BE2C (cell line): ENCODE measurements around the gene ABTB2.
"Not testable (repeated sequence)": the region's sequence is repeated elsewhere in the genome, so short reads cannot be mapped to it uniquely, and the experiment has no call there.

Experiments used
- DNase-seq: peaks from one replicate; pipeline ENCODE4 v3.0.0-alpha.2; 2020
- H3K27me3 ChIP-seq: fragments of 250-450 bp; sonication (Bioruptor Pico); 2 replicates; pipeline ENCODE4 v1.5.1; 2020; ENCODE audit warnings: mild to moderate bottlenecking
- H3K36me3 ChIP-seq: fragments of 250-450 bp; sonication (Bioruptor Pico); 2 replicates; pipeline ENCODE4 v1.5.1; 2020; ENCODE audit warnings: mild to moderate bottlenecking
- H3K4me1 ChIP-seq: fragments of 250-450 bp; sonication (Bioruptor Pico); 2 replicates; pipeline ENCODE4 v1.5.1; 2020
- H3K4me3 ChIP-seq: 2 replicates; pipeline ENCODE4 v1.5.1; 2011; ENCODE audit warnings: low read depth, low read length
- H3K9me3 ChIP-seq: fragments of 250-450 bp; sonication (Bioruptor Pico); 2 replicates; pipeline ENCODE4 v1.5.1; 2020
- TF ChIP-seq, protein P1 (sequence below): IDR thresholded peaks from 2 replicates; pipeline ENCODE4 v1.5.1; 2012; ENCODE audit warnings: mild to moderate bottlenecking, low read depth, low read length

ABTB2 gene

DNA sequence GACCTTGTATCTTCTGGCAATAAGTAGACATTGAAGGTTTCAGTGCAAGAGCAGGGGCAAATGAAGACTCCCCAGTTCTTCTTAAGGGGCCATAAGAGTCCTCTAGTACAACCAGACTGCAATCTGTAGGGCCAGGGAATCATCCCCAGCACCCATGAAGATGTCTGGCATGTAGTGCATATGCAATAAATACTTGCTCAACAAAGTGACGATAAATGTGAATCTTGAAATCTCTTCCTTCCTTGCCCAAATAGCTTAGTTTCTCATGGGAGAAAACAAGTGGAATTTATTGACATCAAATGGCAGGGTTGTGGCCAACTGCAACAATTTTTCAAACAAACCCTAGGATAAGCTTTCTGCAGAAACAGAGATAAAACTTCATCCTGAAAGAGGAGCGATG lies 107.6 kb downstream of the ABTB2 start:
- Histone ChIP-seq H3K36me3 (no peaks in the 10 kb centered on the region), H3K4me1 (no peaks in the 10 kb centered on the region; the same call in 1 of the 2 replicates), H3K9me3 (no peaks in the 10 kb centered on the region), H3K4me3 (no peak overlapping the region), H3K27me3 (no peaks in the 10 kb centered on the region)
- DNase-seq: no peak
- TF ChIP-seq, protein P1, sequence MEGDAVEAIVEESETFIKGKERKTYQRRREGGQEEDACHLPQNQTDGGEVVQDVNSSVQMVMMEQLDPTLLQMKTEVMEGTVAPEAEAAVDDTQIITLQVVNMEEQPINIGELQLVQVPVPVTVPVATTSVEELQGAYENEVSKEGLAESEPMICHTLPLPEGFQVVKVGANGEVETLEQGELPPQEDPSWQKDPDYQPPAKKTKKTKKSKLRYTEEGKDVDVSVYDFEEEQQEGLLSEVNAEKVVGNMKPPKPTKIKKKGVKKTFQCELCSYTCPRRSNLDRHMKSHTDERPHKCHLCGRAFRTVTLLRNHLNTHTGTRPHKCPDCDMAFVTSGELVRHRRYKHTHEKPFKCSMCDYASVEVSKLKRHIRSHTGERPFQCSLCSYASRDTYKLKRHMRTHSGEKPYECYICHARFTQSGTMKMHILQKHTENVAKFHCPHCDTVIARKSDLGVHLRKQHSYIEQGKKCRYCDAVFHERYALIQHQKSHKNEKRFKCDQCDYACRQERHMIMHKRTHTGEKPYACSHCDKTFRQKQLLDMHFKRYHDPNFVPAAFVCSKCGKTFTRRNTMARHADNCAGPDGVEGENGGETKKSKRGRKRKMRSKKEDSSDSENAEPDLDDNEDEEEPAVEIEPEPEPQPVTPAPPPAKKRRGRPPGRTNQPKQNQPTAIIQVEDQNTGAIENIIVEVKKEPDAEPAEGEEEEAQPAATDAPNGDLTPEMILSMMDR: no peak

DNA sequence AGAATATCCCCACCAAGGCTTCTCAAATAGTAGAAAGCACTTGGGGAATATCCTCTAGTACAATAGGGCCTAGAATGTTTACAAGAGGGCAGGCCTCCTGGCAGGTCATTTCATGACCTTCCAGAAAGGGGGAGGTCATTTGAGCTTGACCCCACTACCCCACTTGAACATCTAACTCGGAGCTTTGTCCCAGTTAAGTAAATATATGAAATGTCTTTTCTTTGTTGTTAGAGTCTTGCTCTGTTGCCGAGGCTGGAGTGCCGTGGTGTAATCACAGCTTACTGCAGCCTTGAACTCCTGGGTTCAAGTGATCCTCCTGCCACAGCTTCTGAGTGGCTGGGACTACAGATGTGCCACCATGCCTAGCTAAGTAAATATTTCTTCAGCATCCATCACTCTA lies 108.4 kb downstream of the ABTB2 start:
- H3K4me1 ChIP-seq: no peaks in the 10 kb centered on the region; the same call in 1 of the 2 replicates
- H3K4me3 ChIP-seq: no peak overlapping the region
- H3K36me3 ChIP-seq: no peaks in the 10 kb centered on the region
- H3K9me3 ChIP-seq: no peaks in the 10 kb centered on the region
- TF ChIP-seq, protein P1: no peak
- no peaks in the 10 kb centered on the region for H3K27me3 ChIP-seq
- DNase-seq: no peak

DNA sequence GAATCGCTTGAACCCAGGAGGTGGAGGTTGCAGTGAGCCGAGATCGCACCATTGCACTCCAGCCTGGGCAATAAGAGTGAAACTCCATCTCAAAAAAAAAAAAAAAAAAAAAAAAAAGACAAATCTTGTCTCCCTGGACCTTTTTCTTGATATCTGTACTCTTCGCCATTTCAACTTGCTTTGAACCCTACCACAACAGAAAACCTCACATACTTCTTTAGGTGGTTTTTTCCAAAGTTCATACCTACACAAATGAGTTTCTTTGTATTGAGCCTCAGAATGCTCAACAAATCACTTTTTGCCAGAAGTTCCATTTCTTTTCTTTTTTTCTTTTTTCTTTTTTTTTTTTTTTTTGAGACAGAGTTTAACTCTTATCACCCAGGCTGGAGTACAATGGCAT lies 111.3 kb downstream of the ABTB2 start:
- H3K4me3 ChIP-seq, H3K36me3 ChIP-seq, H3K27me3 ChIP-seq, DNase-seq, H3K4me1 ChIP-seq, H3K9me3 ChIP-seq: not testable (repeated sequence)

DNA sequence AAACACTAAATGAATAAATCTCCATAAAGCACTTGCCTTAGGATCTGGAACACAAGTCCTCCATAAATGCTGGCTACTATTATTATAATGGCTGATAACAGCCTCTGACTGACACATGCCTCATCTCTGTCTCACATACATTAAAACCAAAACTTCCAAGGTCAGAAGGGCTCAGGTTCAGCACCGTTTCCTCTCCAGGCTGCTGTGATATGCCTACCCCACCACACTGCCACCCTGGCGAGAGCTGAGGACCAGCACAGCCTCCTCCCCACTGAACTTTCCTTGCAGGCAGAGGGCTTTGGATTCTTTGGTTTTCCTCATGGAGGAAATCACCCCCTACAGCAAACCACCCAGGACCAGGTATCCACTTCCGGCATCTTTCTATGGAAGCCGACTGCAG lies 112.8 kb downstream of the ABTB2 start:
- DNase-seq: no peak
- no peaks in the 10 kb centered on the region for H3K4me1 ChIP-seq
- TF ChIP-seq, protein P1: no peak

DNA sequence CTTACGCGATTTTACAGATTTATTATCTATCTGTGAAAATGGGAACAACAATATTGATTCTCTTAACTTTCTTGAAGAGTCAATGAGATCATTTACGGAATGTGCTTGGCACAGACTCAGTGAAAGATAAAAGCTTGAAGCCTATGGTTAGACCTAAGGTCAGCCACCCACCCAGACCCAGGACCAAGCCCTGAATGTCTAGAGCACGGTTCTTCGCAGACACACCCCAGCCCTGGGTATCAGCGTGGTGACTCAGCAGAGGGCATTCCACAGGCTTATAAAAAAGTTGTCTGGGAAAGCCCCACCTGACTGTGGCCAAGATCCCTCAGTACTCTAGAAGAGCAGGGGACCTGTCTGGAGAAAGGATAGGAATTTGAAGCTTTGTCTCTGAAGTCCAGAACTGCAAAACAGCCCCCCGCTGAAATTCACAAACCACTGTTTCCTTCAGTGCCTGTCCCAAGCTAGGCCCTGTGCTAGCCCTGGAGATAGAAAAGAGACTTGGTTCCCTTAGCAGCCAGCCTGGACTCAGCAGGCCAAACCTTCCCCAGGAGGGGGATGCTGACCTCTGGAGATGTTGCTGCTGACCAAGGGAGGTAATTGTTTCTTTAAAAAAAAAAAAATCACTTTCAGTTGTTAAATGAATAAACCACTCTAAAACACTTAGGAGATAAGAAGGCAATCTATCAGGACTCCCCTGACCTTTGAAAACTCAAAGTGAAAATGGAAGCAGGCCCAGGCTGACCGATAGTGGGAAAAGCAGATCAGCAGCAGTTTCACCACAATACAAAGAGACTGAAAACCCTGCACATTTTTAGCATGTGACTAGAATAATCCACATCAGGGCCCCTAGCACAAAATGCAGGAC lies 114.0 kb downstream of the ABTB2 start:
- Histone ChIP-seq H3K36me3 (no peaks in the 10 kb centered on the region), H3K4me1 (no peaks in the 10 kb centered on the region), H3K27me3 (no peaks in the 10 kb centered on the region), H3K9me3 (no peaks in the 10 kb centered on the region), H3K4me3 (no peak overlapping the region)
- TF ChIP-seq, protein P1: no peak
- no peak for DNase-seq

More for the DNA sequence above, 112.8 kb downstream of the ABTB2 start:
- Histone ChIP-seq H3K9me3 (no peaks in the 10 kb centered on the region), H3K36me3 (no peaks in the 10 kb centered on the region), H3K27me3 (no peaks in the 10 kb centered on the region), H3K4me3 (no peak overlapping the region)

DNA sequence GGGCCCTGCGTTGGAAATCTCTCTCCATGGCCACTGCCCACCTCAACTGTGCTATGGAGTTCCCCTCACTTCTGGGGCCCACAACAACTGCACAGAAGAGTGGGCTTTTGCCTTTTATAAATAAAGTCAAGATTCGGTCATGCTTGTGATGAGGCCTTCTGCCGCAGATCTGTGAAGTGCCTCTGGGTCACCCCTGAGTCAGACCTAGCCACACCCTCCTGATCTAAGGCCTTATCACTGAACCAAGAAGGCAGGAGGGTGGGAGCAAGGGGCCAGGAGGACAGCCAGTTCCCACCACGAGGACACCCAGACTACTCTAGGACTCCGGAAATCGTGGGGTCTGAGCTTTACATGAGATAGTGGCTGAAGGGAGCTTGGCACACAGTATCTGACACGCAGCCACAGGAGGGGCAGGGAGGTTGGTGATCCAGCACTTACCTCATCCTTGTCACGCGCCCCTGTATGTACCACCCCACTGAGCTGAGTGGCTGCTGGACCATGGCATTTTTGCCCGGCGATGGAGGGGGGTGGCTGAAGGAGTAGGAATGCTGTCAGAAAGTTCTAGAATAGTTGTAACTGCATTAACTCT lies 115.7 kb downstream of the ABTB2 start:
- TF ChIP-seq, protein P1: no peak
- H3K9me3 ChIP-seq: no peaks in the 10 kb centered on the region
- no peaks in the 10 kb centered on the region for H3K27me3 ChIP-seq
- no peaks in the 10 kb centered on the region for H3K4me1 ChIP-seq
- no peak overlapping the region for H3K4me3 ChIP-seq
- no peaks in the 10 kb centered on the region for H3K36me3 ChIP-seq
- no peak for DNase-seq
